Measurements from ENCODE around the gene TBX6.

DNA sequence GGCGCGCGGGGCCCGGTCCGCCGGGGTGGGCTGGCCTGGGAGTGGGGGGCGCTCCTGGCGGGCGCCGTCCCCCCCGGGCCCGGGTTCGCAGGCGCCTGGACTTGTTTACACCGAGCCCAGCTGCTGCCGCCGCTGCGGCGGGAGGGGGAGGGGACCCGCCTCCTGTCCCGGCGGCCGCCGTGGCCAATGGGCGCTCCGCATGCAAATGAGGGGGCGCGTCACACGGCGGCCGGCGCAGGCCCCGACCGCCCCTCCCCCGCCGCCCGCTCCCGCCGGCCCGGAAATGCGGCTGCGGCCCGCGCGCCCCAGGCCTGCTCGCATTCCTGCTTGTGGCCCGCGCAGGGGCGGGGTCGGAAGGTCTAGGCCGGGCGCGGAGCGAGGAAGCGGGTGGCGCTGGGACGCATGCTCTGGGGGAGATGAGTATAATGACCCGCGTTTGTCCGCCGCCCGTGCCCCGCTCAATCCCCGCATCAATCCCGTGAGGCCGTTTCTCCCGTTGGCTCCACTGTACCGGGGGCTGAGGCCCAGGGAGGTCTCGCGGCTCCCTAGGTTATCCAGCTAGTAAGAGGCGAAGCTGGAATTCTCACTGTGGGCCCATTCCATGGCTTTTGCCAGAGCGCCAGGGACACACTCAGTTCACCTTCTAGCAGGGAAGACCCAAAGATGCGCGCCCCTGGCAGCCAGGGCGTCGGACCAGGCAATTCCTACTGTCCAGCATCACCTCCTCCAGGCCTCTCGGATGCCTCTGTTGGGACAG is 4.6 kb upstream of the TBX6 start, which contains the start of gene YPEL3:
- TF ChIP-seq POLR2AphosphoS5 (IDR thresholded peaks at IDR 0.05; ENCODE audit: borderline replicate concordance, low read depth, low read length) (no peak), EZH2 (IDR thresholded peaks at IDR 0.05) (no peak)

All from SK-N-MC (cell line).